ENCODE measurements around the gene ALDH1L1. TPM values are rescaled to one million over a fixed set of nuclear protein-coding genes. Genes with fewer than 3 reads are reported as not detected.

Gene ALDH1L1
- total and polyA plus RNA-seq, 2 of the 13 experiments (the other 11 are each of a cell fraction or from before 2014, with no cell fraction given): 11.2 to 28.7 TPM

DNA sequence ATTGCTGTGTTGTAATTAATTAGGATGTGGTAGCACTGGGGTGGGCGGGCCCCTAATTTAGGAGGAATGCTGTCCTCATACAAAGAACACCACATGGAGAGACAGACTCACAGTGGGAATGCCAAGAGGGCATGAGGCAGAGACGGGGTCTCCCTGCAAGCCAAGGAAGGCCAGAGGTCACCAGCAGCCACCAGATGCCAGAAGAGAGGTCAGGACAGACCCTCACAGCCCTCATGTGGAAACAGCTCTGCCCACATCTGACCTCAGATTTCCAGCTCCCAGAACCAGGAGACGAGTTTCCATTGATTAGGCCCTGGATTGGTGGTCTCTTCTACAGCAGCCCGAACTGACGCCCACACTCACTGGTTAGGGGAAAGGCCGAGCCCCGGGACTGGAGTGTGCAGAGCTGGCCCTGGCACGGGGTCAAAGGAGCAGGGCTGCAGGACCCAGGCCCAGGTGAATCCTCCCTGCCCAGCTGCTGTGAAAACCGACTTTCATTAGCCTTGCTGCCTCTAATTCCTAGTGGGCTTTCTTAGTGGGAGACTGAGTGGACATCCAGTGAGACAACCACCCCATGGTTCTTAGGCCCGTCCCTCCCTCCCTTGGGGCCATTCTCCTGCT is 53.5 kb downstream of the ALDH1L1 start:
- 0 out of 5 replicates have a peak, but pooled peaks cover 0 to 2% of the 10 kb centered on the region in 2 experiments for H3K36me3 ChIP-seq (replicated peaks in 1 of 2; ENCODE audit: control insufficient read depth in 1 of 2, insufficient read depth in 2 of 2, low read length in 2 of 2)
- H3K4me1 ChIP-seq (ENCODE audit: insufficient read depth, low read length): peaks cover 10% of the 10 kb centered on the region
- in situ Hi-C loops (cut with HindIII; ENCODE audit: extremely low pct_ligation_motif_present, low pct_unique_long_range_greater_than_20kb): loop anchor here (25.0 kb wide), 1 partner anchor 235 kb away; the partner anchor contains the start of gene KLF15
- H3K4me2 ChIP-seq (ENCODE audit: low read depth, low read length): no peak overlapping the region
- POLR2A ChIA-PET: no interaction called here
- WGBS (ENCODE audit: low lambda C conversion rate): 80% methylated on average over 7 of the region's 10 CpGs
- H4K20me1 ChIP-seq (ENCODE audit: insufficient read depth, low read length): no peaks in the 10 kb centered on the region
- H3K4me3 ChIP-seq (replicated peaks in 1 of 3; ENCODE audit: insufficient read depth in 1 of 3, low read depth in 2 of 3, low read length in 3 of 3): no peak overlapping the region
- FAIRE-seq: no peak
- intact Hi-C loops (cut with micrococcal nuclease; ENCODE audit: unreplicated experiment): no loop called here
- BruUV-seq (replicated peaks): no TSS peak
- no peak overlapping the region for H3K9ac ChIP-seq (ENCODE audit: insufficient read depth, low read depth, low read length)
- no peaks in the 10 kb centered on the region for H3K79me2 ChIP-seq (ENCODE audit: insufficient read depth, low read length)
- no peak overlapping the region for H3K27ac ChIP-seq (ENCODE audit: extremely low read length, insufficient read depth, low read length)
- H3K9me3 ChIP-seq (ENCODE audit: low read length): no peaks in the 10 kb centered on the region
- no peak for DNase-seq (ENCODE audit: low spot score)
- CTCF ChIA-PET (ENCODE audit: low intra/inter-chr PET ratio, low total read pairs): no interaction called here
- no peak for ATAC-seq
- no peaks in the 10 kb centered on the region for H3K27me3 ChIP-seq (ENCODE audit: control insufficient read depth in 1 of 2, insufficient read depth in 2 of 2, low read length in 2 of 2)
- H2AFZ ChIP-seq (ENCODE audit: low read length): no peak overlapping the region
- TF ChIP-seq ELF1 (CRISPR knock-in tag; IDR thresholded peaks at IDR 0.05): no peak
- TF ChIP-seq LCORL (IDR thresholded peaks at IDR 0.05): no peak
- no peak for TF ChIP-seq LCORL (CRISPR knock-in tag; IDR thresholded peaks at IDR 0.05)
- no peak for TF ChIP-seq PLRG1 (conservative IDR thresholded peaks at IDR 0.05)
- no peak for TF ChIP-seq TAF15 (IDR thresholded peaks at IDR 0.05; ENCODE audit: low read depth, low read length, poor library complexity, severe bottlenecking)
- TF ChIP-seq, protein P1, sequence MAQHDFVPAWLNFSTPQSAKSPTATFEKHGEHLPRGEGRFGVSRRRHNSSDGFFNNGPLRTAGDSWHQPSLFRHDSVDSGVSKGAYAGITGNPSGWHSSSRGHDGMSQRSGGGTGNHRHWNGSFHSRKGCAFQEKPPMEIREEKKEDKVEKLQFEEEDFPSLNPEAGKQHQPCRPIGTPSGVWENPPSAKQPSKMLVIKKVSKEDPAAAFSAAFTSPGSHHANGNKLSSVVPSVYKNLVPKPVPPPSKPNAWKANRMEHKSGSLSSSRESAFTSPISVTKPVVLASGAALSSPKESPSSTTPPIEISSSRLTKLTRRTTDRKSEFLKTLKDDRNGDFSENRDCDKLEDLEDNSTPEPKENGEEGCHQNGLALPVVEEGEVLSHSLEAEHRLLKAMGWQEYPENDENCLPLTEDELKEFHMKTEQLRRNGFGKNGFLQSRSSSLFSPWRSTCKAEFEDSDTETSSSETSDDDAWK (CRISPR knock-in tag; IDR thresholded peaks at IDR 0.05): no peak
- TF ChIP-seq AKAP8 (CRISPR knock-in tag; IDR thresholded peaks at IDR 0.05): no peak
- TF ChIP-seq NR1H2 (CRISPR knock-in tag; IDR thresholded peaks at IDR 0.05; ENCODE audit: borderline replicate concordance, low read depth): no peak
- TF ChIP-seq KAT2B (IDR thresholded peaks at IDR 0.05; ENCODE audit: borderline replicate concordance, low read depth, low read length): no peak
- TF ChIP-seq RFXANK (CRISPR knock-in tag; IDR thresholded peaks at IDR 0.05): no peak
- TF ChIP-seq, protein P2, sequence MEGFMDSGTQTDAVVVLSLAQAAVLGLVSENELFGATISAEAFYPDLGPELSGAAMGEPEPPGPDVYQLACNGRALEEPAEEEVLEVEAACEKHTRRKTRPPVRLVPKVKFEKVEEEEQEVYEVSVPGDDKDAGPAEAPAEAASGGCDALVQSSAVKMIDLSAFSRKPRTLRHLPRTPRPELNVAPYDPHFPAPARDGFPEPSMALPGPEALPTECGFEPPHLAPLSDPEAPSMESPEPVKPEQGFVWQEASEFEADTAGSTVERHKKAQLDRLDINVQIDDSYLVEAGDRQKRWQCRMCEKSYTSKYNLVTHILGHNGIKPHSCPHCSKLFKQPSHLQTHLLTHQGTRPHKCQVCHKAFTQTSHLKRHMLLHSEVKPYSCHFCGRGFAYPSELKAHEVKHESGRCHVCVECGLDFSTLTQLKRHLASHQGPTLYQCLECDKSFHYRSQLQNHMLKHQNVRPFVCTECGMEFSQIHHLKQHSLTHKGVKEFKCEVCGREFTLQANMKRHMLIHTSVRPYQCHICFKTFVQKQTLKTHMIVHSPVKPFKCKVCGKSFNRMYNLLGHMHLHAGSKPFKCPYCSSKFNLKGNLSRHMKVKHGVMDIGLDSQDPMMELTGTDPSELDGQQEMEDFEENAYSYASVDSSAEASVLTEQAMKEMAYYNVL (CRISPR knock-in tag; IDR thresholded peaks at IDR 0.05; ENCODE audit: borderline replicate concordance): no peak
- TF ChIP-seq FOXK2 (IDR thresholded peaks at IDR 0.05): no peak
- TF ChIP-seq MYC (CRISPR knock-in tag; IDR thresholded peaks at IDR 0.05; ENCODE audit: borderline replicate concordance): no peak
- no peak for TF ChIP-seq SIN3A (IDR thresholded peaks at IDR 0.05; ENCODE audit: borderline replicate concordance, low read depth, low read length)
- TF ChIP-seq ZIK1 (CRISPR knock-in tag; IDR thresholded peaks at IDR 0.05; ENCODE audit: borderline replicate concordance, low read depth): no peak

Data from HepG2 (cell line).